ENCODE measurements around the gene RAB5B. TPM values are rescaled to one million over a fixed set of nuclear protein-coding genes. Genes with fewer than 3 reads are reported as not detected.
"Not testable (repeated sequence)": the region's sequence is repeated elsewhere in the genome, so short reads cannot be mapped to it uniquely, and the experiment has no call there.

Gene RAB5B
- total and polyA plus RNA-seq, 2 donors from 2014 or later = 72.5 to 112 TPM

GRCh38 chr12:55997535-55997859 is 23.6 kb downstream of the RAB5B start:
- Histone ChIP-seq H3K4me1 (ENCODE audit: control insufficient read depth in 2 of 3, insufficient read depth in 2 of 3, low read depth in 1 of 3, low read length in 3 of 3) (peaks cover 0 to 14% (median 10%) of the 10 kb centered on the region in 3 donors), H3K36me3 (ENCODE audit: control insufficient read depth in 2 of 3, insufficient read depth in 3 of 3, low read length in 3 of 3) (peaks cover 4 to 18% (median 14%) of the 10 kb centered on the region in 3 donors), H3K9me3 (ENCODE audit: control insufficient read depth in 2 of 3, insufficient read depth in 1 of 3, low read length in 3 of 3) (no peaks in the 10 kb centered on the region), H3K27ac (ENCODE audit: low read depth in 2 of 2, low read length in 2 of 2) (peak overlapping the region; percentile 92 to 94), H3K27me3 (ENCODE audit: control insufficient read depth, insufficient read depth, low read length) (no peaks in the 10 kb centered on the region), H3K9ac (ENCODE audit: low read length in 3 of 3) (peak overlapping the region; percentile 74 to 100 (median 95)), H3K4me3 (ENCODE audit: low read length in 3 of 3) (peak overlapping the region; percentile 78 to 100 (median 98))
- intact Hi-C loops (cut with DNase I) = no loop called here
- TF ChIP-seq CTCF (IDR thresholded peaks at IDR 0.05; ENCODE audit: borderline replicate concordance, extremely low read depth, insufficient read depth) = no peak
- peak in 1 of 5 donors; percentile 51 for DNase-seq
- FAIRE-seq = no peak

GRCh38 chr12:55999522-55999921 is 25.6 kb downstream of the RAB5B start:
- H3K36me3 ChIP-seq (ENCODE audit: control insufficient read depth in 2 of 3, insufficient read depth in 3 of 3, low read length in 3 of 3) = peaks cover 0 to 12% (median 9%) of the 10 kb centered on the region in 3 donors
- H3K27ac ChIP-seq (ENCODE audit: low read depth in 2 of 2, low read length in 2 of 2); H3K27me3 ChIP-seq (ENCODE audit: control insufficient read depth, insufficient read depth, low read length); H3K4me3 ChIP-seq (ENCODE audit: low read length in 3 of 3); intact Hi-C loops (cut with DNase I); H3K9me3 ChIP-seq (ENCODE audit: control insufficient read depth in 2 of 3, insufficient read depth in 1 of 3, low read length in 3 of 3); H3K9ac ChIP-seq (ENCODE audit: low read length in 3 of 3); FAIRE-seq; DNase-seq: not testable (repeated sequence)
- peaks cover 0 to 14% (median 10%) of the 10 kb centered on the region in 3 donors for H3K4me1 ChIP-seq (ENCODE audit: control insufficient read depth in 2 of 3, insufficient read depth in 2 of 3, low read depth in 1 of 3, low read length in 3 of 3)

- Histone ChIP-seq H3K4me1 (ENCODE audit: control insufficient read depth in 2 of 3, insufficient read depth in 2 of 3, low read depth in 1 of 3, low read length in 3 of 3) (peaks cover 0 to 14% (median 10%) of the 10 kb centered on the region in 3 donors), H3K36me3 (ENCODE audit: control insufficient read depth in 2 of 3, insufficient read depth in 3 of 3, low read length in 3 of 3) (peaks cover 0 to 13% (median 12%) of the 10 kb centered on the region in 3 donors)
- H3K9ac ChIP-seq (ENCODE audit: low read length in 3 of 3); H3K27ac ChIP-seq (ENCODE audit: low read depth in 2 of 2, low read length in 2 of 2); H3K27me3 ChIP-seq (ENCODE audit: control insufficient read depth, insufficient read depth, low read length); DNase-seq; H3K9me3 ChIP-seq (ENCODE audit: control insufficient read depth in 2 of 3, insufficient read depth in 1 of 3, low read length in 3 of 3); H3K4me3 ChIP-seq (ENCODE audit: low read length in 3 of 3); intact Hi-C loops (cut with DNase I); FAIRE-seq: not testable (repeated sequence)
Measured at GRCh38 chr12:55999999-56000540, 26.2 kb downstream of the RAB5B start.

GRCh38 chr12:56001487-56002100 is 27.7 kb downstream of the RAB5B start:
- Histone ChIP-seq H3K4me1 (ENCODE audit: control insufficient read depth in 2 of 3, insufficient read depth in 2 of 3, low read depth in 1 of 3, low read length in 3 of 3) (peaks cover 0 to 14% (median 10%) of the 10 kb centered on the region in 3 donors), H3K27me3 (ENCODE audit: control insufficient read depth, insufficient read depth, low read length) (no peaks in the 10 kb centered on the region), H3K27ac (ENCODE audit: low read depth in 2 of 2, low read length in 2 of 2) (peak overlapping the region; percentile 65 to 81), H3K36me3 (ENCODE audit: control insufficient read depth in 2 of 3, insufficient read depth in 3 of 3, low read length in 3 of 3) (peaks cover 0 to 13% (median 12%) of the 10 kb centered on the region in 3 donors), H3K4me3 (ENCODE audit: low read length in 3 of 3) (no peak overlapping the region), H3K9ac (ENCODE audit: low read length in 3 of 3) (peak overlapping the region in 1 of 3 donors; percentile 37), H3K9me3 (ENCODE audit: control insufficient read depth in 2 of 3, insufficient read depth in 1 of 3, low read length in 3 of 3) (no peaks in the 10 kb centered on the region)
- FAIRE-seq (no peak), DNase-seq (peak in 2 of 5 donors; percentile 48 to 52)
- TF ChIP-seq CTCF (IDR thresholded peaks at IDR 0.05; ENCODE audit: borderline replicate concordance, extremely low read depth, insufficient read depth) = no peak
- intact Hi-C loops (cut with DNase I) = no loop called here

GRCh38 chr12:56003376-56003775 is 29.5 kb downstream of the RAB5B start:
- H3K27me3 ChIP-seq (ENCODE audit: control insufficient read depth, insufficient read depth, low read length); H3K27ac ChIP-seq (ENCODE audit: low read depth in 2 of 2, low read length in 2 of 2); DNase-seq; H3K9ac ChIP-seq (ENCODE audit: low read length in 3 of 3); H3K4me3 ChIP-seq (ENCODE audit: low read length in 3 of 3); H3K9me3 ChIP-seq (ENCODE audit: control insufficient read depth in 2 of 3, insufficient read depth in 1 of 3, low read length in 3 of 3); FAIRE-seq; intact Hi-C loops (cut with DNase I): not testable (repeated sequence)
- H3K4me1 ChIP-seq (ENCODE audit: control insufficient read depth in 2 of 3, insufficient read depth in 2 of 3, low read depth in 1 of 3, low read length in 3 of 3) = peaks cover 0 to 15% (median 10%) of the 10 kb centered on the region in 3 donors
- peaks cover 0 to 13% (median 12%) of the 10 kb centered on the region in 3 donors for H3K36me3 ChIP-seq (ENCODE audit: control insufficient read depth in 2 of 3, insufficient read depth in 3 of 3, low read length in 3 of 3)

Measured in kidney (tissue), 14 donors.